Transverse colon (tissue), 4 donors: ENCODE results near the gene ERC2. TPM values are rescaled to one million over a fixed set of nuclear protein-coding genes. Genes with fewer than 3 reads are reported as not detected.

ENCODE experiments used
- DNase-seq: peaks from one replicate; pipeline ENCODE4 v3.0.0-alpha.2; 2019
- H3K27ac ChIP-seq, 4 donors: fragments of 200-600 bp; sonication (generic); 2 replicates each; pipeline ENCODE4 v1.5.1; 2016 to 2018; ENCODE audit warnings: inconsistent platforms in 4 of 4
- H3K27me3 ChIP-seq: fragments of 200-600 bp; sonication (generic); 2 replicates; pipeline ENCODE4 v1.5.1; 2017; ENCODE audit warnings: inconsistent platforms
- H3K36me3 ChIP-seq, 4 donors: fragments of 200-600 bp; sonication (generic); 2 replicates each; pipeline ENCODE4 v1.5.1; 2017 to 2019; ENCODE audit warnings: inconsistent platforms in 4 of 4
- H3K4me1 ChIP-seq, 4 donors: fragments of 200-600 bp; sonication (generic); 2 replicates each; pipeline ENCODE4 v1.5.1; 2017 to 2020; ENCODE audit warnings: inconsistent platforms in 4 of 4
- H3K4me3 ChIP-seq, 4 donors: fragments of 200-600 bp; sonication (generic); 1 replicate in 1 of 4; 2 replicates in 3 of 4; pipeline versions ENCODE4 v1.5.1 to v1.6.1; 2017 to 2019; ENCODE audit warnings: inconsistent platforms in 4 of 4
- H3K9me3 ChIP-seq, 2 donors: fragments of 200-600 bp; sonication (generic); 2 replicates each; pipeline ENCODE4 v1.5.1; 2017 to 2019; ENCODE audit warnings: inconsistent platforms in 2 of 2
- CTCF ChIP-seq, 5 experiments: fragments of 200-600 bp in 3 of 5; fragments of 450-650 bp in 2 of 5; sonication (generic) in 3 of 5; IDR thresholded peaks; 1 replicate in 2 of 5; 2 replicates in 3 of 5; pipeline ENCODE4 v1.5.1; 2016 to 2017; ENCODE audit warnings: antibody characterized with exemption in 5 of 5, inconsistent platforms in 3 of 5, mild to moderate bottlenecking in 2 of 5, moderate library complexity in 1 of 5
- EP300 ChIP-seq: sonication (generic); formaldehyde crosslinking; IDR thresholded peaks from one replicate; pipeline ENCODE4 v1.6.1; 2017; ENCODE audit warnings: antibody characterized with exemption, low read depth
- POLR2A ChIP-seq: fragments of 450-650 bp; IDR thresholded peaks from one replicate; pipeline ENCODE4 v1.6.1; 2016; ENCODE audit warnings: antibody characterized with exemption, mild to moderate bottlenecking, moderate library complexity
- POLR2AphosphoS5 ChIP-seq, 3 donors: sonication (generic); formaldehyde crosslinking; IDR thresholded peaks; one replicate each; pipeline ENCODE4 v1.6.1; 2016; ENCODE audit warnings: antibody characterized with exemption in 3 of 3
- WGBS, 2 donors: methylation state at CpG; one replicate each; pipeline ENCODE4 v1.1.5; 2018; ENCODE audit warnings: low coverage in 1 of 2; 5-methylcytosine and 5-hydroxymethylcytosine counted together
- in situ Hi-C, 4 donors: fragments of 200-750 bp; cut with MboI; loops; one replicate each; pipeline versions ENCODE4 v1.15.0 to v1.15.1; 2017; ENCODE audit warnings: low sequenced_read_pairs in 3 of 4, low pct_ligation_motif_present in 1 of 4, low pct_unique_long_range_greater_than_20kb in 1 of 4
- intact Hi-C: fragments of 100-400 bp; cut with DNase I; formaldehyde crosslinking; loops from one replicate; pipeline ENCODE4 v1.15.1; 2023; ENCODE audit warnings: low total_unique reads
- total RNA-seq, 4 donors: library from RNA; depleted of rRNA; stranded (reverse); fragments of >200 nt; gene quantifications; one replicate each; pipeline ENCODE4 v1.1.0, GENCODE V29; 2016

Gene ERC2
- total RNA-seq, 4 donors from 2014 or later = 0.41 to 1.3 TPM; not detected in 2

GRCh38 chr3:55929154-55929869 is 539.0 kb downstream of the ERC2 start:
- H3K36me3 ChIP-seq = no peaks in the 10 kb centered on the region
- H3K4me3 ChIP-seq = no peak overlapping the region
- no peaks in the 10 kb centered on the region for H3K27me3 ChIP-seq
- H3K4me1 ChIP-seq = peaks cover 0 to 9% (median 0%) of the 10 kb centered on the region in 4 donors
- 64 to 82% methylated on average over 4 of the region's 4 CpGs for WGBS, 2 donors
- peak; percentile 13 for DNase-seq
- TF ChIP-seq CTCF (IDR thresholded peaks at IDR 0.05) (no peak), EP300 (no peak), POLR2A (no peak), POLR2AphosphoS5 (IDR thresholded peaks at IDR 0.05) (no peak)
- H3K27ac ChIP-seq = peak overlapping the region in 1 of 4 donors; percentile 19
- intact Hi-C loops (no loop called here), in situ Hi-C loops (no loop called here)
- H3K9me3 ChIP-seq = no peaks in the 10 kb centered on the region

- Histone ChIP-seq H3K27ac (no peak overlapping the region), H3K36me3 (no peaks in the 10 kb centered on the region), H3K4me3 (no peak overlapping the region), H3K27me3 (no peaks in the 10 kb centered on the region), H3K4me1 (no peaks in the 10 kb centered on the region), H3K9me3 (no peaks in the 10 kb centered on the region)
- intact Hi-C loops (no loop called here), in situ Hi-C loops (no loop called here)
- DNase-seq = no peak
- no peak for TF ChIP-seq POLR2AphosphoS5 (IDR thresholded peaks at IDR 0.05)
- TF ChIP-seq POLR2A = no peak
- TF ChIP-seq CTCF (IDR thresholded peaks at IDR 0.05) = no peak
- no peak for TF ChIP-seq EP300
- WGBS, 2 donors = 91 to 100% methylated on average over 1 of the region's 1 CpG
These were observed 544.6 kb downstream of the ERC2 start for GRCh38 chr3:55923626-55924025.

GRCh38 chr3:55923207-55923606 is 545.1 kb downstream of the ERC2 start:
- H3K4me3 ChIP-seq = no peak overlapping the region

GRCh38 chr3:55912880-55913279 is 555.4 kb downstream of the ERC2 start:
- TF ChIP-seq CTCF (IDR thresholded peaks at IDR 0.05) = no peak
- TF ChIP-seq POLR2AphosphoS5 (IDR thresholded peaks at IDR 0.05) = no peak
- no peak for TF ChIP-seq EP300
- TF ChIP-seq POLR2A = no peak
- Histone ChIP-seq H3K27me3 (no peaks in the 10 kb centered on the region), H3K9me3 (no peaks in the 10 kb centered on the region), H3K4me1 (no peaks in the 10 kb centered on the region), H3K4me3 (no peak overlapping the region), H3K27ac (no peak overlapping the region), H3K36me3 (no peaks in the 10 kb centered on the region)
- intact Hi-C loops = no loop called here
- 92 to 93% methylated on average over 2 of the region's 2 CpGs for WGBS, 2 donors
- no peak for DNase-seq
- in situ Hi-C loops = no loop called here

More at GRCh38 chr3:55923207-55923606, 545.1 kb downstream of the ERC2 start:
- no peak overlapping the region for H3K27ac ChIP-seq
- in situ Hi-C loops = no loop called here
- no peaks in the 10 kb centered on the region for H3K27me3 ChIP-seq
- DNase-seq = no peak
- 40 to 44% methylated on average over 2 of the region's 2 CpGs for WGBS, 2 donors
- H3K4me1 ChIP-seq = no peaks in the 10 kb centered on the region
- intact Hi-C loops = no loop called here
- TF ChIP-seq POLR2A (no peak), EP300 (no peak), CTCF (IDR thresholded peaks at IDR 0.05) (no peak), POLR2AphosphoS5 (IDR thresholded peaks at IDR 0.05) (no peak)
- no peaks in the 10 kb centered on the region for H3K36me3 ChIP-seq
- H3K9me3 ChIP-seq = no peaks in the 10 kb centered on the region
